Measurements from ENCODE around the gene PDIK1L. TPM values are rescaled to one million over a fixed set of nuclear protein-coding genes. Genes with fewer than 3 reads are reported as not detected.

Gene PDIK1L
- total and polyA plus RNA-seq, 9 of the 15 experiments (the other 6 are each of a cell fraction or from before 2014, with no cell fraction given) = 12.8 to 30.2 (median 21.5) TPM

GRCh38 chr1:26122988-26123973 is 11.7 kb downstream of the PDIK1L start (continued):
- TF ChIP-seq FOXP4 (CRISPR knock-in tag; IDR thresholded peaks at IDR 0.05; ENCODE audit: borderline replicate concordance) = no peak
- TF ChIP-seq MYNN (IDR thresholded peaks at IDR 0.05) = 0 out of 2 replicates have a peak, but pooled peaks have one; percentile 30
- no peak for TF ChIP-seq MYNN (CRISPR knock-in tag; IDR thresholded peaks at IDR 0.05)
- TF ChIP-seq KAT8 (IDR thresholded peaks at IDR 0.05; ENCODE audit: low read depth) = no peak
- no peak for TF ChIP-seq SREBF2 (CRISPR knock-in tag; IDR thresholded peaks at IDR 0.05)
- TF ChIP-seq ZNF695 (CRISPR knock-in tag; IDR thresholded peaks at IDR 0.05) = no peak
- TF ChIP-seq SRSF3 (IDR thresholded peaks at IDR 0.05; ENCODE audit: insufficient read depth, low read length) = no peak
- no peak for TF ChIP-seq NFATC3 (IDR thresholded peaks at IDR 0.05)
- peak; percentile 15; the same call in 1 of the 2 replicates for TF ChIP-seq MTA2 (IDR thresholded peaks at IDR 0.05; ENCODE audit: low read depth)
- TF ChIP-seq ZNF280B (CRISPR knock-in tag; IDR thresholded peaks at IDR 0.05) = no peak
- TF ChIP-seq HNRNPL (IDR thresholded peaks at IDR 0.05; ENCODE audit: low read depth, low read length) = no peak
- peak; percentile 78 for TF ChIP-seq SOX6 (IDR thresholded peaks at IDR 0.05)
- TF ChIP-seq IRF9 (tag; IDR thresholded peaks at IDR 0.05) = peak; percentile 32; the same call in 1 of the 2 replicates
- no peak for TF ChIP-seq CBX1 (IDR thresholded peaks at IDR 0.05; ENCODE audit: low read depth)
- no peak for TF ChIP-seq IRF1 (CRISPR knock-in tag; IDR thresholded peaks at IDR 0.05; ENCODE audit: borderline replicate concordance)
- TF ChIP-seq L3MBTL2 (IDR thresholded peaks at IDR 0.05) = peak; percentile 74
- peak; percentile 59 for TF ChIP-seq MAFG (tag; conservative IDR thresholded peaks at IDR 0.05)
- TF ChIP-seq RAD51 (IDR thresholded peaks at IDR 0.05; ENCODE audit: borderline replicate concordance, low read depth) = 0 out of 2 replicates have a peak, but pooled peaks have one; percentile 22
- 0 out of 2 replicates have a peak, but pooled peaks have one; percentile 75 for TF ChIP-seq ZNF589 (CRISPR knock-in tag; IDR thresholded peaks at IDR 0.05; ENCODE audit: low read depth)
- TF ChIP-seq CBFA2T3 (IDR thresholded peaks at IDR 0.05) = peak; percentile 81
- TF ChIP-seq CAMTA2 (CRISPR knock-in tag; conservative IDR thresholded peaks at IDR 0.05) = no peak
- no peak for TF ChIP-seq SNAPC5 (CRISPR knock-in tag; IDR thresholded peaks at IDR 0.05)
- no peak for TF ChIP-seq ZBTB8A (IDR thresholded peaks at IDR 0.05; ENCODE audit: partially characterized antibody)
